HUES6 (cell line): ENCODE results near the gene DIAPH1.

Experiments used
- H3K27ac ChIP-seq: 2 replicates; pipeline ENCODE4 v1.7.0; 2013; ENCODE audit warnings: low read depth, mild to moderate bottlenecking, low read length, inconsistent platforms
- H3K27me3 ChIP-seq: 2 replicates; pipeline ENCODE4 v1.6.1; 2013; ENCODE audit warnings: low read length; ENCODE audit not compliant: control insufficient read depth, insufficient read depth
- H3K36me3 ChIP-seq: 2 replicates; pipeline ENCODE4 v1.6.1; 2013; ENCODE audit warnings: low read length; ENCODE audit not compliant: control insufficient read depth, insufficient read depth
- H3K4me1 ChIP-seq: 2 replicates; pipeline ENCODE4 v1.6.1; 2013; ENCODE audit warnings: low read length; ENCODE audit not compliant: control insufficient read depth, insufficient read depth
- H3K4me3 ChIP-seq: 2 replicates; pipeline ENCODE4 v1.5.1; 2013; ENCODE audit warnings: low read depth, low read length
- H3K9ac ChIP-seq: one replicate; pipeline ENCODE4 v1.6.1; 2013; ENCODE audit warnings: mild to moderate bottlenecking, low read length
- H3K9me3 ChIP-seq: 2 replicates; pipeline ENCODE4 v1.6.1; 2013; ENCODE audit warnings: low read depth, low read length; ENCODE audit not compliant: control insufficient read depth, insufficient read depth

DIAPH1 gene

DNA sequence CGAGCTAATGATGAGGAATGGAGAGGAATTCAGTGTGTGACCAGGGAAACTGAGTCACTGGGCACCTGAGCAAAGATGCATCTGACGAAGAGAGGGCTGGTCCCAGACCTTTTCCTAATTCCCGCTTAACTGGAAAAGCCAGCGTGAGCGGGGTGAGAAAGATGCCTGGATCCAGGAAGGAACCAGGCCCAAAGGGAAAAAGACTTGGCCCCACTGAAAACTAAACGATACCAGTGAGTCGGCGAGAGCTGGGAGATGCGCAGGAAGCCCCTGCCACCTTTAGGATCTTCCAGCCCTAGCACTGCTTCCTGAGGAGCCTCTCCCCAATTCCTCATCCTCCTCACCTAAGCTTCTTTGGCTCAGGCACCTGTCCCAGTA is 32.9 kb upstream of the DIAPH1 start:
- Histone ChIP-seq H3K4me1 (peaks cover 13% of the 10 kb centered on the region), H3K27me3 (no peaks in the 10 kb centered on the region), H3K27ac (no peak overlapping the region), H3K36me3 (peaks cover 33% of the 10 kb centered on the region), H3K9me3 (no peaks in the 10 kb centered on the region), H3K9ac (no peak overlapping the region), H3K4me3 (peak overlapping the region; percentile 84)

DNA sequence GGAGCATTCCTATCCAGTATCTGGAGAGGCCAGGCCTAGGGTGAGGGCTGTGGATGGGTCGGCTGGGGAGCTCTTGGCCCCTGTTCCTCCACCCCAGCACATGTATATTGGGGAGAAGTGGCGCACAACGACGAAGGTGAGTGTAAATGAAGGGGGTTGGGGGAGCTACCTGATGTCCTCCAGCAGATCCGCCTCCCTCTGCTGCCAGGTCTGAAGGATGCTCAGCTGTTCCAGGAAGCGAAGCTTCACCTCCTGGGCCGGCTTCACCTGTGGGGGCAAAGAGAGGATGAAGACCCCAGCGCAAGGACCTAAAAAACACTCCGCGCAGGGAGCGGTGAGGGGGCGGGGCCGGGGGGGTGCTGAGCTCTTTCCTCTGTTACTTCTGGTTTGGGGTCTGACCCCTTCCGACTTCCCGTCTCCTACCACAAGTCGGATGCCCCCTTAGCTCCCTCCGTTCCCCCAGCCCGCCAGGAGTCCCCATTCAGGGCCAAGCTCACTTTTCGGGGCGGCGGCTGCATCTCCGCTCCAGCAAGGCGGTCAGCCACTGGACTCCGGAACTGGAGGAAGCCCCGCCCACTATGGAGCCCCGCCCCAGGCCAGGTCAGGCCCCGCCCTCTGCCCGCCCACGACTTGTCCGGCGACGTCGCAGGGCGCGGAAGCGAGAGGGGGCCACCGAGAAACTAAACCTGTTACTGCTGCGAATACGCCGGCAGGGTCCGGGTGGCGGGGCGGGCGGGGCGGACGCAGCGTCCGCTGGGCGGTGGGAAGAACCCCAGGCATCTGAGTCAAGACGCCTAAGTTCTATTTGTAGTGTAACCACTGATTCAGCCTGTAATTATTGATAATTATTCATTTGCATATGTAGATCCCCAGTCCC is 32.3 kb upstream of the DIAPH1 start, which contains the start of gene FCHSD1:
TSS of gene FCHSD1 (minus strand) at position 568 of the 877 bp plus-strand sequence. CDS start at position 518, 50 bp downstream.
- peaks cover 31% of the 10 kb centered on the region for H3K36me3 ChIP-seq
- no peaks in the 10 kb centered on the region for H3K9me3 ChIP-seq
- H3K4me1 ChIP-seq = peaks cover 13% of the 10 kb centered on the region
- peak within 1 kb of the TSS; percentile 84 for H3K4me3 ChIP-seq
- H3K27ac ChIP-seq = no peak within 1 kb of the TSS
- no peaks in the 10 kb centered on the region for H3K27me3 ChIP-seq
- H3K9ac ChIP-seq = peak within 1 kb of the TSS; percentile 45

DNA sequence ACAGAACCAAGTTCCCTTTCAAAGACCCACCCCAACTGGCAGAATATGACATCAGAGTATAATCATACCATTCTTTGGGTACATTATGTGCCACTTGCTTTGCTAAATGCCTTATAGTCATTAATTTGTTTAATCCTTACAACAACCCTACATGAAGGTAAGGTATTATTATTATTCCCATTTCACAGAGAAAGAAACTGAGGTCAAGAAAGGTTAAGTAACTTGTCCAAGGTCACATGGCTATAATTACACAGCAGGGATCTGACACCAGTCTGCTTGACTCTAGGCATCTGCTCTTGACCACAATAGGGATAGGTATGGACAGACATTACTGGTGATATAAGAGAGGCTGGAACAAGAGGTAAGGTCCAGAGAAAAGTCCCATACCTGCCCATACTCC is 31.2 kb upstream of the DIAPH1 start:
- Histone ChIP-seq H3K4me1 (peaks cover 13% of the 10 kb centered on the region), H3K9ac (no peak overlapping the region), H3K36me3 (peaks cover 32% of the 10 kb centered on the region), H3K4me3 (peak overlapping the region; percentile 84), H3K27me3 (no peaks in the 10 kb centered on the region), H3K9me3 (no peaks in the 10 kb centered on the region), H3K27ac (no peak overlapping the region)

GRCh38 chr5:141649056-141649688 is 30.4 kb upstream of the DIAPH1 start:
- H3K4me1 ChIP-seq = peaks cover 13% of the 10 kb centered on the region
- no peaks in the 10 kb centered on the region for H3K27me3 ChIP-seq
- H3K9ac ChIP-seq = no peak overlapping the region
- peaks cover 34% of the 10 kb centered on the region for H3K36me3 ChIP-seq
- no peak overlapping the region for H3K4me3 ChIP-seq
- H3K9me3 ChIP-seq = no peaks in the 10 kb centered on the region
- no peak overlapping the region for H3K27ac ChIP-seq

DNA sequence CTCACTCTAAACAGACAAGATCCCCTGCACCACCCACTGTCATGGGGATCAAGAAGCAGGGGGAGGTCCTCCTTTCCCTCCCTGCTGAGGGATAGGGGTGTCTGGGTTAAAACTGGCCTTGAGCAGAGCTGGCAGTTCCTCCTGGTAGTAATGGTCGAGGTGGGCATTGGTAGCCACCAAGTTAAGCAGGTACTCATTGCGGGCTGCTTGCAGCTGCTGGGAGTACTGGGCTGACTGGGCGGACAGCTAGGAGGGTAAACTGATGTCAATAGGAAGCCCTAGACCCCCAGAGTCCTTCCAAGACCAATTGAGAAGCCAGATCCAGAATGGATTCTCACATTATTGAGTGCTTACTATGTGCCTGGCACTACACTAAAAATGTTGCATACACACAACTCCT is 29.1 kb upstream of the DIAPH1 start:
- no peaks in the 10 kb centered on the region for H3K27me3 ChIP-seq
- H3K36me3 ChIP-seq = peaks cover 31% of the 10 kb centered on the region
- H3K4me3 ChIP-seq = no peak overlapping the region
- H3K9ac ChIP-seq = no peak overlapping the region
- no peaks in the 10 kb centered on the region for H3K9me3 ChIP-seq
- H3K27ac ChIP-seq = no peak overlapping the region
- peaks cover 13% of the 10 kb centered on the region for H3K4me1 ChIP-seq

GRCh38 chr5:141647242-141647641 is 28.4 kb upstream of the DIAPH1 start:
- Histone ChIP-seq H3K4me1 (peaks cover 13% of the 10 kb centered on the region), H3K9me3 (no peaks in the 10 kb centered on the region), H3K36me3 (peaks cover 31% of the 10 kb centered on the region), H3K4me3 (no peak overlapping the region), H3K9ac (no peak overlapping the region), H3K27ac (no peak overlapping the region), H3K27me3 (no peaks in the 10 kb centered on the region)

DNA sequence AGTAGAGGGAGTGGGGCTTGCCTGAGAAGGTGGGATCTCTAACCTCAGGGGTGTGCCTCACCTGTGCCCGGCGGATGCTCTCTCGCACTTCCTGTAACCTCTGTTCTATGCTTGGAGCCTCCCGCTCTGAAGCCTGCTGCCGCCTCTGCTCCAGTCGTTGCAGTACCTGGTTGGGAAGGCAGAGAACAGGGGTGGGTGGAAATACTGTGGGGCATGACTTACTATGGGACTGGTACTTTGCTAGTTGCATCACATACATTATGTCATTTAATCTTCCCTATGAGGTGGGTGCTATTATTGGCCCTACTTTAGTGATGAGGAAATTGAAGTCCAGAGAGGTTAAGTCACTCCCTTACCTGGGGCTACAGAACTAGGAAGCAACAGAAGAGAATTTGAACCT is 27.2 kb upstream of the DIAPH1 start:
- no peaks in the 10 kb centered on the region for H3K27me3 ChIP-seq
- H3K36me3 ChIP-seq = peaks cover 31% of the 10 kb centered on the region
- H3K4me3 ChIP-seq = no peak overlapping the region
- H3K4me1 ChIP-seq = peaks cover 10% of the 10 kb centered on the region
- H3K9ac ChIP-seq = no peak overlapping the region
- H3K27ac ChIP-seq = no peak overlapping the region
- no peaks in the 10 kb centered on the region for H3K9me3 ChIP-seq

DNA sequence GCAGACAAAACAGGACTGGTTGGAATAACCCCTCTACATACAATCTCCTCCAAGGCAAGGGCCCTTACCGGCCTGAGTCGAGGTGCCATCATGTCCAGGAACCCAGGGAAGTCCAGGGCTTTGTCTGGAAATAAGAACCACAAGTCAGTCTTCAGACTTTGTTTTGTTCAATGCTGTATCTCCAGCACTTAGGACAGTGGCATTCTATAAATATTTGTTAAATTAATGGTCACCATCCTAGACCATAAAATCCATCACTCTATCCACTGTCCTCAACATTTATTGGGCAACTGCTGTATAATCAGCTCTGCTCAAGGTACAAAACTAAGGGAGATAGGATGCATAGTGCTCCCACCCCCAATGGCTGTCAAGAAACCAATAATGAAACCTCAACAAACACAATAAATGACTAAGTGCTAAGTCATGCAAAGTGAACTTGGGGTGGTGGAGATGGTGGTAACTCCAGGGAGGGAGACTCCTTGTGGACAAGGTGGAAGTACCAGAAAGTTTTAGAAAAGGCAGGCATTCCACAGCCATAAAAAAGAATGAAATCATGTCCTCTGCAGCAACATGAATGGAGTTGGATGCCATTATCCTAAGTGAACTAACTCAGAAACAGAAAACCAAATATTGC is 23.0 kb upstream of the DIAPH1 start:
- H3K27me3 ChIP-seq = peaks cover 10% of the 10 kb centered on the region; the same call in 1 of the 2 replicates
- H3K9me3 ChIP-seq = no peaks in the 10 kb centered on the region
- H3K36me3 ChIP-seq = peaks cover 27% of the 10 kb centered on the region
- no peak overlapping the region for H3K9ac ChIP-seq
- no peak overlapping the region for H3K4me3 ChIP-seq
- H3K4me1 ChIP-seq = peaks cover 5% of the 10 kb centered on the region; the same call in 1 of the 2 replicates
- H3K27ac ChIP-seq = no peak overlapping the region

DNA sequence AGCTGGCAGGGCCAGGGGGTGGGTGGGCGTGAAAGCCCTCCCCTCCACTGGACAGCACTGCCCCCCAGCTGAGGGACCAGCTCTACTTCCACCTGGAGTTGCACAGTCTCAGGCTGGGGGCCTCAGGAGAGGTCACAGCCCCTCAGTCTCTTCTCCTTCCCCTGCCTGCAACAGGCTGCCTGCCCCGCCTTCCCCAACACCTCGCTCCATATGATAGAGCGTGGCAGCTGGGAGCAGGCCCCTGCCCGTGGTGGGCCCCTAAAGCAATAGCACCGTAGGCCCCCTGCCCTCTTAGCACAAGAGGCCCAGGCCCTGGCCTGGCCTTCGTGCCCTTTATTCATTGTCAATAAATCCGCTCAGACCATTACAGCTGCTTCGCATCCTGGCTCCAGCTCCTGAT is 21.9 kb upstream of the DIAPH1 start:
- H3K27me3 ChIP-seq = peaks cover 10% of the 10 kb centered on the region; the same call in 1 of the 2 replicates
- no peaks in the 10 kb centered on the region for H3K9me3 ChIP-seq
- no peak overlapping the region for H3K27ac ChIP-seq
- H3K4me1 ChIP-seq = peaks cover 10% of the 10 kb centered on the region
- H3K4me3 ChIP-seq = no peak overlapping the region
- peaks cover 20% of the 10 kb centered on the region for H3K36me3 ChIP-seq
- no peak overlapping the region for H3K9ac ChIP-seq

DNA sequence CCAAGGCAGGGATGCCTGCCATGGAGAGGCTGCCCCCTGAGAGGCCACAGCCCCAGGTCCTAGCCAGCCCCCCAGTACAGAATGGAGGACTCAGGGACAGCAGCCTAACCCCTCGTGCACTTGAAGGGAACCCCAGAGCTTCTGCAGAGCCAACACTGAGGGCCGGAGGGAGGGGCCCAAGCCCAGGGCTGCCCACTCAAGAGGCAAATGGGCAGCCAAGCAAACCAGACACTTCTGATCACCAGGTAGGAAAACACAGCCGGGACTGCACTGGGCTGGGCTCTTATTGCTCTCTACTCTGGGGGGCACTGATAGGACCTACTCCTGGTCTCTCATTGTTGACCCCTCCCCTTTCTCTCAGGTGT is 21.2 kb upstream of the DIAPH1 start:
- H3K27ac ChIP-seq = no peak overlapping the region
- no peak overlapping the region for H3K4me3 ChIP-seq
- H3K9me3 ChIP-seq = no peaks in the 10 kb centered on the region
- H3K36me3 ChIP-seq = peaks cover 13% of the 10 kb centered on the region
- H3K27me3 ChIP-seq = peaks cover 10% of the 10 kb centered on the region; the same call in 1 of the 2 replicates
- peaks cover 13% of the 10 kb centered on the region for H3K4me1 ChIP-seq
- H3K9ac ChIP-seq = no peak overlapping the region
